Fibroblast of pulmonary artery (primary cell): Measurements from ENCODE around the gene DPH7.
A peak's percentile ranks its signal among the peaks of the same experiment; 100 is the strongest.
"Not testable (repeated sequence)": the region's sequence is repeated elsewhere in the genome, so short reads cannot be mapped to it uniquely, and the experiment has no call there.

Experiments
- DNase-seq: peaks from one replicate; pipeline ENCODE4 v3.0.0-alpha.2; 2010; ENCODE audit warnings: low read depth
- H3K4me3 ChIP-seq: replicated peaks from 2 replicates; pipeline ENCODE4 v1.5.1; 2011; ENCODE audit warnings: low read depth, mild to moderate bottlenecking, control low read depth, low read length, moderate library complexity
- TF ChIP-seq, protein P1 (sequence below): IDR thresholded peaks from 2 replicates; pipeline ENCODE4 v1.5.1; 2011; ENCODE audit warnings: mild to moderate bottlenecking, control low read depth, low read length, inconsistent platforms; ENCODE audit errors: missing control alignments

Gene DPH7

DNA sequence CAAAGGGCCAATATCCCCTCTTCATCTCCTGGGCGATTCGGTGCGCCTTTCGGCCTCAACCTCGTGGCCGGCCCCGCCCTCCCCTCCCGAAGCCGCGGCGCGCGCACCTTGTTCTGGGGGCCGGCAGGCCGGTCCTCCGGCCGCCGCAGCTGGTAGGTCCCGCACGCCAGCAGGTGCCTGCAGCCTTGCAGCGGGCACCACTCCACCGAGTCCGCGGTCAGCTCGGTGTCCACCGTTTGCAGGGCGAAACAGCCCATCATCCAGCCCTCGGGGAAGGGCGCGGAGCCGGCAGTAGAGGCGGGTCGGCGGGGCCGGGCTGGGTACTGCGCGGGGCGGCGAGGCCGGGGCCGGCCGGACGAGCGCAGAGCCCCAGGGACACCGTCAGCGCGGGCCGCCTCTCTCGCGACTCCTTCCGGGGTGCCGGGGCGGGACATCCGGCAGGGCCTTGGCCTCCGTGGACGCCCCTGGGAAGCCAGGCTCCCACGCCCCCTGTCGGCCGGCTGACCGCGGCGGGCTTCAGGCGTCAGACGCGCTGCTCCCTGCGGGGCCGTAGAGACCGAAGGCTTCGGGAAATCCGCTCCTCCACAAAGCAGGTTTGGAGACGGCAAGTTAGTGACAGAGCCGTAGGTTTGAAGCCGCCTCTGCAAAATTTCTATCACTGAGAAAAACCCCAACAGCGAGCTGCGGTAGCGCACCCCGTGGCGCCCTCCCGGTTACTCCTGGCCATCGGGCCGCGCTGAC lies at the start of gene DPH7:
TSS of gene DPH7 (minus strand) at position 408 of the 741 bp plus-strand sequence. CDS start at position 260, 148 bp downstream.
- peak within 1 kb of the TSS; percentile 76 for H3K4me3 ChIP-seq
- DNase-seq = peak; percentile 91
- TF ChIP-seq, protein P1, sequence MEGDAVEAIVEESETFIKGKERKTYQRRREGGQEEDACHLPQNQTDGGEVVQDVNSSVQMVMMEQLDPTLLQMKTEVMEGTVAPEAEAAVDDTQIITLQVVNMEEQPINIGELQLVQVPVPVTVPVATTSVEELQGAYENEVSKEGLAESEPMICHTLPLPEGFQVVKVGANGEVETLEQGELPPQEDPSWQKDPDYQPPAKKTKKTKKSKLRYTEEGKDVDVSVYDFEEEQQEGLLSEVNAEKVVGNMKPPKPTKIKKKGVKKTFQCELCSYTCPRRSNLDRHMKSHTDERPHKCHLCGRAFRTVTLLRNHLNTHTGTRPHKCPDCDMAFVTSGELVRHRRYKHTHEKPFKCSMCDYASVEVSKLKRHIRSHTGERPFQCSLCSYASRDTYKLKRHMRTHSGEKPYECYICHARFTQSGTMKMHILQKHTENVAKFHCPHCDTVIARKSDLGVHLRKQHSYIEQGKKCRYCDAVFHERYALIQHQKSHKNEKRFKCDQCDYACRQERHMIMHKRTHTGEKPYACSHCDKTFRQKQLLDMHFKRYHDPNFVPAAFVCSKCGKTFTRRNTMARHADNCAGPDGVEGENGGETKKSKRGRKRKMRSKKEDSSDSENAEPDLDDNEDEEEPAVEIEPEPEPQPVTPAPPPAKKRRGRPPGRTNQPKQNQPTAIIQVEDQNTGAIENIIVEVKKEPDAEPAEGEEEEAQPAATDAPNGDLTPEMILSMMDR = peak; percentile 65

DNA sequence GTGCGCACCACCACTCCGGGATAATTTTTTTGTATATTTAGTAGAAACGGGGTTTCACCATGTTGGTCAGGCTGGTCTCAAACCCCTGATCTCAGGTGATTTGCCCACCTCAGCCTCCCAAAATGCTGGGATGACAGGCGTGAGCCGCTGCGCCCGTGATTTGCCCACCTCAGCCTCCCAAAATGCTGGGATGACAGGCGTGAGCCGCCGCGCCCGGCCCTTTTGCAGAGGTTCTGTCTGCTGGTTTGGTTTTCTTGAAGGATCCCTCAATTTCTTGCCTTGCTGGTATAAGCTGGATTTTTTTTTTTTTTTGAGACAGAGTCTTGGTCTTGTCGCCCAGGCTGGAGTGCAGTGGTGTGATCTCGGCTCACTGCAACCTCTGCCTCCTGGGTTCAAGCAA lies 48.7 kb upstream of the DPH7 start:
- not testable (repeated sequence) for H3K4me3 ChIP-seq, DNase-seq

DNA sequence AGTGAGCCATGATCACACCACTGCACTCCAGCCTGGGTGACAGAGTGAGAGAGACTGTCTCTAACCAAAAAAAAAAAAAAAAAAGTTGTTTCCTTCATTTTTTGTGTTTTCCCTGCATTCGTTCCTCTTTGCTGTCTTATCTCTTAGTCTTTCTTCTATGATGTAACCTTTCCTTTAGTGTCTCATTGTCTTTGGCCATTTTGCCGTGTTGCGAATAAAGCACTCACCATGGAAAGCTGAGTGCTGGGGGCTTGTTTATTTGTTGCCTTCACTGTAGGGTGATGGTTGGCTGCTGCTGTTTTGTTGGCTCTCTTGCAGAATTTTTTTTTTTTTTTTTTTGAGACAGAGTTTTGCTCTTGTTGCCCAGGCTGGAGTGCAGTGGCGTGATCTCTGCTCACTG lies 47.7 kb upstream of the DPH7 start:
- TF ChIP-seq, protein P1 = no peak
- no peak for DNase-seq
- H3K4me3 ChIP-seq = no peak overlapping the region

DNA sequence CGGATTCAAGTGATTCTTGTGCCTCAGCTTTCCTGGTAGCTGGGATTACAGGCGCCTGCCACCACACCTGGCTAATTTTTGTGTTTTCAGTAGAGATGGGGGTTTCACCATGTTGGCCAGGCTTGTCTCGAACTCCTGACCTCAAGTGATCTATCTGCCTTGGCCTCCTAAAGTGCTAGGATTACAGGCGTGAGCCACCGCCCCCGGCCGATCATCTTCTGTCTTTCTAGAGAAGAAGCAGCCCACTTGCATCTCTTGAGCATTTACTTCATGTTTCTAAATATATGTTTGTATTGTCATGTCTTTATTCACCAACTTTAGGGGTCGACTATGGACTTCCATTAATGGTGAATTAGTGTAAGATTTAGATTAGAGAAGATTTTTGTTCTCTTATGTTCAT lies 43.5 kb upstream of the DPH7 start:
- DNase-seq, H3K4me3 ChIP-seq: not testable (repeated sequence)

DNA sequence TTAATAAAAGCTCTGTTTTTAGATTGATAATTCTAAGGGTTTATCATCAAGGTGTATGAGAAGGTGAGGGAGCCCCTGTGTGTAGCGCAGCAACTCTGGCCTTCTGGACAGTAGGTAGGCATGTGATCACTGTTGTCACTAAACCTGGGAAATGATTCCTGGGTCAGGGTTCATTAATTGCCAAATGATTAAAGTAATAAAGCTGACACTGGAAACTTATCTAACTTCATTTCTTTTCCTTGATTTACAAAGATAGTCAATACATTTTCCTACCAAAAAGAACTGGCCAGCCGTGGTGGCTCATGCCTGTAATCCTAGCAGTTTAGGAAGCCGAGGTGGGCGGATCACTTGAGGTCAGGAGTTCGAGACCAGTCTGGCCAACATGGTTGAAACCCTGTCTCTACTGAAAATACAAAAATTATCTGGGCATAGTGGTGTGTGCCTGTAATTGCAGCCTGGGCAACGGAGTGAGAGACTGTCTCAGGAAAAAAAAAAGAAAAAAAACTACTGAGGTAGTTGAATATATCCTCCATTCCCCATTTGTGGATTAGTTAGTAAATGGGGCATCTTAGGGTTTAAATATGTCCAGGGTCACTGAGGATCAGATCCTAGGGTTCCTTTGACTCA lies 42.5 kb upstream of the DPH7 start:
- TF ChIP-seq, protein P1 = peak; percentile 39
- DNase-seq = peak; percentile 40
- H3K4me3 ChIP-seq = no peak overlapping the region

DNA sequence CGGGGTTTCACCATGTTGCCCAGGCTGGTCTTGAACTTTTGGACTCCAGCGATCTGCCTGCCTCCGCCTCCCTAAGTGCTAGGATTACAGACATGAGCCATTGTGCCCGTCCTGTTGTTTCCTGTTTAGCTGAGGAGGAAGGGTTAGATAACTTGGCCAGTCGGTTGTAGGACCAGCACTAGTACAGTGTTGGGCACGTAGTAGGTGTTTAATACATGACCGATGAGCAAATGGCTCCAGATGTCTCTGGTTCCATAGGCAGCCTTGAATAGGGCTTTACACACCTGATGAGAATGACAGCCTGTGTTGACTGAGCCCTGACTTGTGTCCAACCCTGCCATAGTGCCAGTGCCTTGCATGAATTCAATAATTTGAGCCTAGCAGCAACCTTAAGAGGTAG lies 41.9 kb upstream of the DPH7 start:
- TF ChIP-seq, protein P1 = no peak
- H3K4me3 ChIP-seq = peak overlapping the region; percentile 61
- no peak for DNase-seq

DNA sequence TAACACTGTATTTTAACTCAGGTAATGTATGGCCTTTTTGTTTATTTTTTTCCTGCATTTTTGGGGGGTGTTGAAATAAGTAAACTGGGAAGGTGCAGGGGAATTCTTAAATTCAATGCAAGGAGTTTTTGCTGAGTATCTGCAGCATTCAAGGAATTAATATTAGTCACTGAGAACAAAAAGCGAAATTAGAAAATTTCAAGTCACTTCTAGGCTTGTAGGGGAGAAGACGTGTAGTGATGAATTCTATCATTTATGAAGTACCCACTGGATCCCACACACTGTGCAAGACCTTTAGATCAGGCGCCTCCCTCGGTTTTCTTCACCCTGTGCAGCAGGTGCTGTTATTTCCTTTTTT lies 41.3 kb upstream of the DPH7 start:
- TF ChIP-seq, protein P1 = no peak
- DNase-seq = no peak
- peak overlapping the region; percentile 61 for H3K4me3 ChIP-seq
